WTC11 (cell line): Measurements from ENCODE around the gene ZNF438.

Experiments
- CREB1 ChIP-seq: sonication (generic); formaldehyde crosslinking; IDR thresholded peaks from 2 replicates; pipeline ENCODE4 v1.8.0; 2023; ENCODE audit warnings: mild to moderate bottlenecking, missing genetic modification reagents
- CREM ChIP-seq: sonication (generic); formaldehyde crosslinking; IDR thresholded peaks from 2 replicates; pipeline ENCODE4 v1.8.1; 2022; ENCODE audit warnings: mild to moderate bottlenecking, missing genetic modification reagents, moderate library complexity
- CTCF ChIP-seq: fragments of 200-600 bp; IDR thresholded peaks from 2 replicates; pipeline ENCODE4 v1.8.0; 2022; ENCODE audit warnings: antibody characterized with exemption
- GTF2I ChIP-seq: fragments of 250-450 bp; sonication (Bioruptor Pico); conservative IDR thresholded peaks from 2 replicates; pipeline ENCODE4 v1.4.0; 2021; ENCODE audit warnings: mild to moderate bottlenecking
- IRF2 ChIP-seq: sonication (generic); formaldehyde crosslinking; IDR thresholded peaks from 2 replicates; pipeline ENCODE4 v1.8.0; 2022; ENCODE audit warnings: low read depth, missing genetic modification reagents, borderline replicate concordance
- MLX ChIP-seq: sonication (generic); formaldehyde crosslinking; IDR thresholded peaks from 2 replicates; pipeline ENCODE4 v1.8.1; 2023; ENCODE audit warnings: mild to moderate bottlenecking, missing genetic modification reagents, moderate library complexity
- NFYB ChIP-seq: sonication (generic); formaldehyde crosslinking; conservative IDR thresholded peaks from 2 replicates; pipeline ENCODE4 v1.8.0; 2022; ENCODE audit warnings: low read depth, missing genetic modification reagents
- SMAD4 ChIP-seq: sonication (generic); formaldehyde crosslinking; IDR thresholded peaks from 2 replicates; pipeline ENCODE4 v1.8.0; 2022; ENCODE audit warnings: mild to moderate bottlenecking, missing genetic modification reagents
- TEAD1 ChIP-seq: sonication (generic); formaldehyde crosslinking; IDR thresholded peaks from 2 replicates; pipeline ENCODE4 v1.8.0; 2022; ENCODE audit warnings: mild to moderate bottlenecking, missing genetic modification reagents
- ZBTB43 ChIP-seq: sonication (generic); formaldehyde crosslinking; IDR thresholded peaks from 2 replicates; pipeline ENCODE4 v1.8.1; 2023; ENCODE audit warnings: mild to moderate bottlenecking, missing genetic modification reagents
- ZMAT4 ChIP-seq: fragments of 250-450 bp; sonication (Bioruptor Pico); IDR thresholded peaks from 2 replicates; pipeline ENCODE4 v1.9.0; 2021; ENCODE audit warnings: mild to moderate bottlenecking
- ZNF138 ChIP-seq: sonication (generic); formaldehyde crosslinking; conservative IDR thresholded peaks from 2 replicates; pipeline ENCODE4 v1.8.1; 2022; ENCODE audit warnings: mild to moderate bottlenecking, moderate library complexity, missing genetic modification reagents
- ZNF416 ChIP-seq: fragments of 250-450 bp; sonication (Bioruptor Pico); IDR thresholded peaks from 2 replicates; pipeline ENCODE4 v1.9.0; 2021; ENCODE audit warnings: mild to moderate bottlenecking, inconsistent platforms

- no peak for TF ChIP-seq NFYB (CRISPR knock-in tag)
- TF ChIP-seq GTF2I (CRISPR knock-in tag) = no peak
- no peak for TF ChIP-seq IRF2 (CRISPR knock-in tag)
- no peak for TF ChIP-seq CTCF
- no peak for TF ChIP-seq ZNF416 (CRISPR knock-in tag)
- no peak for TF ChIP-seq CREB1 (CRISPR knock-in tag)
- no peak for TF ChIP-seq SMAD4
- no peak for TF ChIP-seq ZBTB43 (CRISPR knock-in tag)
- no peak for TF ChIP-seq MLX
- TF ChIP-seq CREM (CRISPR knock-in tag) = no peak
- TF ChIP-seq ZMAT4 (CRISPR knock-in tag) = no peak
- no peak for TF ChIP-seq ZNF138 (CRISPR knock-in tag)
- TF ChIP-seq TEAD1 (CRISPR knock-in tag) = no peak
Measured at GRCh38 chr10:30842894-30843293, 188.8 kb downstream of the ZNF438 start.
